Left lung (tissue), 10 donors: ENCODE results near the gene MYPOP. TPM values are rescaled to one million over a fixed set of nuclear protein-coding genes. Genes with fewer than 3 reads are reported as not detected.
"Not testable (repeated sequence)": the region's sequence is repeated elsewhere in the genome, so short reads cannot be mapped to it uniquely, and the experiment has no call there.

Source experiments
- ATAC-seq: fragments of 200-7000 bp; cut with Tn5 transposase; one replicate; pipeline ENCODE4 v1.9.1; 2020; ENCODE audit warnings: moderate library complexity
- DNase-seq, 4 donors: peaks; one replicate each; pipeline ENCODE4 v3.0.0-alpha.2; 2013 to 2020
- H3K27ac ChIP-seq, 2 donors: fragments of 200-600 bp; sonication (generic) in 1 of 2; one replicate each; pipeline versions ENCODE4 v1.5.0 to v1.8.0; 2020 to 2021
- H3K27me3 ChIP-seq, 2 donors: fragments of 200-600 bp; sonication (generic) in 1 of 2; one replicate each; pipeline versions ENCODE4 v1.5.0 to v1.8.0; 2020 to 2021
- H3K36me3 ChIP-seq, 2 donors: fragments of 200-600 bp; sonication (generic) in 1 of 2; one replicate each; pipeline versions ENCODE4 v1.5.0 to v1.8.0; 2020 to 2021
- H3K4me1 ChIP-seq, 2 donors: fragments of 200-600 bp; one replicate each; pipeline ENCODE4 v1.8.0; 2021
- H3K4me3 ChIP-seq, 2 donors: fragments of 200-600 bp; sonication (generic) in 1 of 2; one replicate each; pipeline versions ENCODE4 v1.5.0 to v1.8.0; 2020 to 2021; ENCODE audit warnings: mild to moderate bottlenecking in 1 of 2
- H3K9me3 ChIP-seq, 2 donors: fragments of 200-600 bp; sonication (generic) in 1 of 2; one replicate each; pipeline versions ENCODE4 v1.5.0 to v1.8.0; 2020 to 2021
- CTCF ChIP-seq, 2 donors: fragments of 200-600 bp; sonication (generic) in 1 of 2; IDR thresholded peaks; one replicate each; pipeline versions ENCODE4 v1.5.0 to v1.8.0; 2021; ENCODE audit warnings: antibody characterized with exemption in 2 of 2
- intact Hi-C, 2 donors: fragments of 100-400 bp; cut with DNase I; formaldehyde crosslinking; loops; one replicate each; pipeline versions ENCODE4 v1.11.2 to v1.14.2; 2022
- polyA plus RNA-seq, 6 donors: library from polyadenylated mRNA; unstranded; fragments of 120-200 nt; gene quantifications; one replicate each; pipeline ENCODE4 v1.2.1, GENCODE V29; 2013; ENCODE audit not compliant: insufficient read length in 6 of 6
- total RNA-seq, 2 donors: library from RNA; stranded (reverse); fragmentation: NEBNext Ultra II Directional; extraction: Animal tissue kit (Norgen Biotek cat#: 25700); gene quantifications; one replicate each; pipeline ENCODE4 v1.2.1, GENCODE V29; 2021
- donor health status: DM: no; HTN: yes; CAD: no.
- donor health status: DM: no; HTN: no; CAD: no.

Gene MYPOP
- total and polyA plus RNA-seq, 8 donors: 3.6 to 8.7 (median 5.3) TPM

- Histone ChIP-seq H3K4me1 (peaks cover 11 to 20% of the 10 kb centered on the region in 2 donors), H3K4me3 (no peak overlapping the region), H3K27me3 (no peaks in the 10 kb centered on the region), H3K27ac (no peak overlapping the region), H3K36me3 (peaks cover 0 to 37% of the 10 kb centered on the region in 2 donors), H3K9me3 (no peaks in the 10 kb centered on the region)
- TF ChIP-seq CTCF (IDR thresholded peaks at IDR 0.05): no peak
- intact Hi-C loops: no loop called here
- ATAC-seq: no peak
- no peak for DNase-seq
These were observed 3.2 kb downstream of the MYPOP start for GRCh38 chr19:45899253-45899652.

GRCh38 chr19:45897261-45897812 lies 5.1 kb downstream of the MYPOP start:
- Histone ChIP-seq H3K36me3 (peaks cover 0 to 37% of the 10 kb centered on the region in 2 donors), H3K4me3 (no peak overlapping the region), H3K27me3 (no peaks in the 10 kb centered on the region), H3K27ac (no peak overlapping the region), H3K9me3 (no peaks in the 10 kb centered on the region), H3K4me1 (peaks cover 8 to 11% of the 10 kb centered on the region in 2 donors)
- no peak for DNase-seq
- no peak for ATAC-seq
- intact Hi-C loops: no loop called here
- TF ChIP-seq CTCF (IDR thresholded peaks at IDR 0.05): no peak

- H3K27ac ChIP-seq, H3K27me3 ChIP-seq, ATAC-seq, H3K9me3 ChIP-seq, H3K4me1 ChIP-seq, intact Hi-C loops, DNase-seq, H3K4me3 ChIP-seq: not testable (repeated sequence)
- H3K36me3 ChIP-seq: peaks cover 0 to 42% of the 10 kb centered on the region in 2 donors
These were observed 6.3 kb downstream of the MYPOP start for GRCh38 chr19:45895983-45896599.

GRCh38 chr19:45895519-45895972 lies 6.9 kb downstream of the MYPOP start:
- Histone ChIP-seq H3K27me3 (no peaks in the 10 kb centered on the region), H3K9me3 (no peaks in the 10 kb centered on the region), H3K4me3 (no peak overlapping the region), H3K36me3 (peaks cover 0 to 48% of the 10 kb centered on the region in 2 donors), H3K4me1 (peaks cover 0 to 1% of the 10 kb centered on the region in 2 donors), H3K27ac (no peak overlapping the region)
- intact Hi-C loops: no loop called here
- DNase-seq (no peak), ATAC-seq (no peak)
- no peak for TF ChIP-seq CTCF (IDR thresholded peaks at IDR 0.05)

- no peak for DNase-seq
- no peaks in the 10 kb centered on the region for H3K9me3 ChIP-seq
- H3K4me1 ChIP-seq: peaks cover 0 to 8% of the 10 kb centered on the region in 2 donors
- peaks cover 0 to 27% of the 10 kb centered on the region in 2 donors for H3K36me3 ChIP-seq
- H3K27me3 ChIP-seq: no peaks in the 10 kb centered on the region
- no peak overlapping the region for H3K4me3 ChIP-seq
- ATAC-seq: no peak
- no peak for TF ChIP-seq CTCF (IDR thresholded peaks at IDR 0.05)
- intact Hi-C loops: no loop called here
- no peak overlapping the region for H3K27ac ChIP-seq
These were observed 11.5 kb downstream of the MYPOP start for GRCh38 chr19:45890877-45891276.
